NCI-H2227 (cell line): ENCODE data around the gene KYAT1.

Experiments used
- DNase-seq: peaks from one replicate; lab custom pipeline; 2025; ENCODE audit not compliant: unreplicated experiment; lab: John Stamatoyannopoulos, UW

The KYAT1 gene

DNA sequence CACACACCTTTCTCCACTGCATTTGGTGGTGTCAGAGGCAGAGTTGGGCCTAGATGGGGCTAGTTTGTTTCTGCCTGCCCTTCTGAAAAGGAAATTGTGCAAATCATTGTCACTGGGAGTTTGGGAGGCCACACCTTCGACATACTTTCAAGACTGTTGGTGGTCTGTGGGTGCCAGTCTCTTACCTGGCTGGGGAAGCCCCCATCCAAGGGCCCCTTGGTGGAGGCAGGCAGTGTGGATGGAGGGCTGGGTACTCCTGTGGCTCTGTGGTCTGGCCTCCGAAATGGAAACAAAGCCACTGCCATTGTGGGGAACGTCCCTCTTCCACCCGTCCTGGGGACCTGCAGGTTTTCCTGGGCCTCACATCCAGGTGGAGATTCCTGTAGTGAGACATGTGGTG, 28.1 kb upstream of the KYAT1 start:
- no peak for DNase-seq

DNA sequence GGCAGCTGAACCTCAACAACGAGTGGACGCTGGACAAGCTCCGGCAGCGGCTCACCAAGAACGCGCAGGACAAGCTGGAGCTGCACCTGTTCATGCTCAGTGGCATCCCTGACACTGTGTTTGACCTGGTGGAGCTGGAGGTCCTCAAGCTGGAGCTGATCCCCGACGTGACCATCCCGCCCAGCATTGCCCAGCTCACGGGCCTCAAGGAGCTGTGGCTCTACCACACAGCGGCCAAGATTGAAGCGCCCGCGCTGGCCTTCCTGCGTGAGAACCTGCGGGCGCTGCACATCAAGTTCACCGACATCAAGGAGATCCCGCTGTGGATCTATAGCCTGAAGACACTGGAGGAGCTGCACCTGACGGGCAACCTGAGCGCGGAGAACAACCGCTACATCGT, 26.6 kb upstream of the KYAT1 start:
- DNase-seq = no peak

DNA sequence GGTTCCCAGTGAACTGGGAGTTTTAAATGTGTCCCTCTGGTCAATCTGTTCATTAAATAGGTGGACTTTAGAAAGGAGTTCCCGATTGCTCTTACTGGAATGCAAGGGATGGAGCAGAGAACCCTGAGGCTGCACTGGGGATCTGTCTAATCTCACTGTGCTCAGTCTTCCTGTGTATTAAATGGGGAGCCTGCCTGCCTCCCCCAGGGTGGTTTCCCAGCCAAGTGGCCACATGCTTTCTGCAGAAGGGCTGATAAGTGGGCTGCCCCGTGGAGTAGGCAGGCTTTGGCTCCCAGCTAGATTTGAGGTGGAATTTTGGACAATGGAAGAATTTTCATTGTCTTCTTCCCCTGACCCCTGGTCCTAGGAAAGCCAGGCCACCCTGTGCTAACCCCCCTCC, 25.0 kb upstream of the KYAT1 start:
- DNase-seq = no peak

DNA sequence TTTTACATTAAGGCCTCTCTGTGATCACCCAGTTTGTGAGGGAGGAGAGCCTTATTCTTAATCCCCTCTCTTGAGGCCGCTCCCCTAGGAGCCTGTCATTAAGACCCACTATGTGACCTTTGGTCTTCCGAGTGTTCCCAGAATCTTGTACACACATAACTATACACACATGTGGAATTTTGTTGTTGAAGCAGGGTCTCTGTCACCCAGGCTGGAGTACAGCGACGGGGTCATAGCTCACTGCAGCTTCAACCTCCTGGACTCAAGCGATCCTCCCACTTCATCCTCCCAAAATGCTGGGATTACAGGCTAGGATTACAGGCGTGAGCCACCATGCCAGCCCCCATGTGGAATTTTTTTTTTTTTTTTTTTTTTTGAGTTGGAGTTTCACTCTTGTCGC, 24.2 kb upstream of the KYAT1 start:
- DNase-seq = no peak

DNA sequence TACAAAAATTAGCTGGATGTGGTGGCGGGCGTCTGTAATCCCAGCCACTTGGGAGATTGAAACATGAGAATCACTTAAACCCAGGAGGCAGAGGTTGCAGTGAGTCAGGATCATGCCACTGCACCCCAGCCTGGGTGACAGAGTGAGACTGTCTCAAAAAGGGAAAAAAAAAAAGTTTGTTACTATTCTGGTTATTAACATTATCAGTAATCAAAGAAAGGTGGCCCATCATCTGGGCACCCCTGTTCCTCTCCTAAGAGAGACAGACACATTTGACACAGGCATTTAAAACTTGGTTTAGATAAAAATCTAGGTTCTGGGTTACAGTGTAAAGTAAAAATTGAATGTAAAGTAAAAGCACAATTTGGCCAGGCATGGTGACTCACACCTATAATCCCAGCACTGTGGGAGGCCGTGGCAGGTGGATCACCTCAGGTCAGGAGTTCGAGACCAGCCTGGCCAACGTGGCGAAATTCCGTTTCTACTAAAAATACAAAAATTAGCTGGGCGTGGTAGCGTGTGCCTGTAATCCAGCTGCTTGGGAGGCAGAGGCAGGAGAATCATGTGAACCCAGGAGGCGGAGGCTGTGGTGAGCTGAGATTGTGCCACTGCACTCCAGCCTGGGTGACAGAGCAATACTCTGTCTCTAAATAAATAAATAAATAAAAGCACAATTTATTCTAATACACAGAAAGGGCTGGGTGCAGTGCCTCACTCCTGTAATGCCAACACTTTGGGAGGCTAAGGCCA, 22.3 kb upstream of the KYAT1 start:
- DNase-seq = no peak

DNA sequence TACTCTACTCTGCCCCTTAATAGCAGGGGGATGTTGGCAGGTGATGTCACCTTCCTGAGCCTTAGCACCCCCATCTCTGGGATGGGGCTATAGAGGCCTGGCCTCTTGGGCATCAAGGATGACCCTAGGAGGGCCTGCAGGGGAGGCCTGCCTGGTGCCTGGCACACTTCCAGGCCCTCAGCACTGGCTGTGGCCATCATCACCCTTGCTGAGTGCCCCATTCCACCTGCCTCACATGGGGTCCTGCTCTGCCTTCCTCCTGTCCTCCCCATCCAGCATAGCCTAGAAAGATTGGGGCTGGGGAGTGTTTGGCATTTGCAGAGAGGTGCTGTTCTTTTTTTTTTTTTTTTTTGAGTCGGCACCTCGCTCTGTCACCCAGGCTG, 21.3 kb upstream of the KYAT1 start:
- DNase-seq = no peak

DNA sequence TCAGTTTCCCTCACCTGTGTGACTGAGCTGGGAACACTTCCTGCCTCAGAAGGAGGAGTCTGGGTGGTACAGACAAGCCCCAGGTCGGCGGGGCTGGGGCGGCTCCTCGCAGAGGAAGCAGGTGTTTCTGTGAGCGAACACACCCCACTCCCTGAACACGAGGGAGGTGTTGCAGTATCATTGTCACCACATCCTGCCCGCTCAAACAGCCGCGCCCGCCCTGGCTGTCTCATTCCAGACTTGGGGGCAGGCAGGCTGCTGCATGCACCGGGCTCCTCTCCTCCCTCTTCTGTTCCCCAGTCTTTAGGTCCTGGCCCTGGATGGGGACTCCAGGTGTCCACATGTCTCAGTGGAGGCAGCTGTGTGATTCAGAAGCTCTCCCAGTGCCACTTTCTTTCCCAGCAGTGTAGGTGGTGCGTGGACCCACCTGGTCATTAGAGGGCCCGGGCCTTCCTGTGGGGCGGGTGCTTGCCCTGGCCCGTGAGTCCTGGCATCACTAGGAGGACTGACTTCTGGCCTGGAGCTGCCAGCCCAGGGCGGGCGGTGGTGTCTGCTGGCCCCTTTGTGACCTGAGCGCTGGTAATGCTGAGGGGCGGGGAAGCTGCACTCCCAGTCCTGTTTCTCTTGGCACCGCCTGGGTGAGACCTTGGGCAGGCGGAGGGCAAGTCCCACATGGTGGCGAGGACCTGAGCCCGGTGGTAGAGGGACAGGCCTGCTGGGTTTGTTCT, 20.8 kb upstream of the KYAT1 start:
- DNase-seq = no peak

DNA sequence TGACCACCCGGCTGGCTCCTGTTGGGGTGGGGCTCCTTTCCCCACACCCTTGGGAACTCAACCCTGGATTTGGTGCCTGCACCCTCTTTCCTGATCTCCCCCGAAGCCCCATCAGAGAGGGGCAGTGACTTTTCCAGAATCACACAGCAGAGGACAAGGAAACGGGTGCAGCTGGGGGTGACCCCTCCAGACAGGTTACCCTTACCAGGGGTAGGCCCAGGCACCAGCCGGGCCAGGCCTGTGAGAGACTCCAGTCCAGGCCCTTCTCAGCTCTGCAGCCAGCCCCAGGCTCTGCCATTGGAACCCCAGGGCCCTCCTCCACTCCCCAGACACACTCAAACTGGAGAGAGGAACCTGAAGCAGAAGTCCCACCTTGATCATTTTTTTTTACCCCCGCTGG, 20.1 kb upstream of the KYAT1 start:
- no peak for DNase-seq

DNA sequence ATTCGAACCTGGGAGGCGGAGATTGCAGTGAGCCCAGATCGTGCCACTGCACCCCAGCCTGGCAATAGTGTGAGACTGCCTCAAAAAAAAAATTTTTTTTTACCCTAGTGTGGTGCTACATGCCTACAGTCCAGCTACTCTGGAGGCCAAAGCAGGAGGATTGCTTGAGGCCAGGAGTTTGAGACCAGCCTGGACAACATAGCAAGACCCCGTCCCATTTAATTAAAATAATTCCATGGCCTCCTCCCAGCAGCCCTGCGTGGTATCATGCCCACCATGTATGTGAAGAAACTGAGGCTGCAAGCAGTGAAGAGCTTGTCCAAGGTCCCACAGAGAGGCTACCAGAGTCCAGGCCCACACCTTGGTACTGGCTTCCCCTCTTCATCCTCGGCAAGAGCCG, 19.6 kb upstream of the KYAT1 start:
- DNase-seq = no peak

DNA sequence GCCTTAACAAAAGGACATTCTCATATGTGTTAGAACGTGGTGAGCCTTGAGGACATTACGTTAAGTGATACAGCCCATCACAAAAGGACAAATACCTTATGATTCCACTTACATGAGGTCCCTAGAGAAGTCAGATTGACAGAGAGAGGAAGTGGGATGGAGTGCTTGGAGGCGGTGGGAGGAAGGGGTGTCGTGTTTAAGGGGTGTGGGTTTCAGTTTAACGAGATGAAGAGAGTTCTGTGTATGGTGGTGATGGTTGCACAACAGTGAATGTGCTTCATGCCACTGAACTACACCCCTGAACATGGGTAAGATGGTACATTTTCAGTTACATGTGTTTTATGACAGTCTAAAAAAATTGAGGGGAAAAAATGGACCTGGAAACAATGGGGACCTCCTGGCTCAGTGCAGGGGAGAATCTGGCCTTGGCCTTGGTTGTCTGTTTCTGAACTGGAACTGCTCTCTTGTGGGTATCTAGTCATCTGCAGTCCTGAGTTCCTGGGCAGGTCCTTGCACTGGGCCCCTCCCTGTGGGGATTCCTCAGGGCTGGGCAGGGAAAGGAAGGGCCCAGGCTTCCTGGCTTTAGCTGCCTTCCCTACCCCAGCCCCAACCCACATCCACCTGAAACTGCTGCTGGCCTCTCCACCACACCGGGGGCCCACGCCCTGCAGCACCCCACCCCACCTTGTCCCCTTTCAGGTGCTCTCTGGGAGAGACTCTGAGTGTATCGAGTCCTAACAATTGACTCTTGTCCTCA, 18.0 kb upstream of the KYAT1 start:
- DNase-seq = no peak

DNA sequence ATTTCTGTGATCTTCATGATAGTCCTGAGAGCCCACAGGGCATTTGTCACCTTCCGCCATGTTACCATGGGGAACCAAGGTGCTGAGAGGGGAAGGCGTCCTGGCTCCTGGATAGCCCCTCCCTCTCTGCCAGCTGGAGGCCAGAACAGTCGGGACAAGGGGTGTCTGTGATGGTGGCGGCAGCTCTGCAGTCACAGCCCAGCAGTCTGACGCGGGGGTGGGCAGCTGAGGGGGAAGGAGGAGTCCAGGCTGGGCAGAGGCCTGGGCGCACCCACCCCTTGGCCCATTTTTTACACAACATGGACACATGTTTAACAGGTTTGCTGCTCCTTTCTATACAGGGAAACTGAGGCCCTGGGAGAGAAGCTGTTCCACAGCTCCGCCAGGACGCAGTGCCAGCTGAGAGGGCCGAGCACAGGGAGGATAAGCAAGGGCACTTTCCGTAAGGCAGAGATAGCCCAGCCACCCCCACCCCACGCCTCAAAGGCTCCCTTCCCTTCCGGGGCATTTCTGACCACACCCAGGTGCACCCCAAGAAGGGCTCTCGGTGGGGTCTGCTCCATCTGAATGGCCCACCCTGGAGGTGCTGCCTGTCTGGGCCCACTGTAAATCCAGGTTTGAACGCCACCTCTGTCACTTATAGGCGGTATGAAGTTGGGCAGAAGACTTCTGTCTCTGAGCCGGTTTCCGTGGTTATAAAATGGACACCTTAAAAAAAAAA, 17.3 kb upstream of the KYAT1 start:
- no peak for DNase-seq

DNA sequence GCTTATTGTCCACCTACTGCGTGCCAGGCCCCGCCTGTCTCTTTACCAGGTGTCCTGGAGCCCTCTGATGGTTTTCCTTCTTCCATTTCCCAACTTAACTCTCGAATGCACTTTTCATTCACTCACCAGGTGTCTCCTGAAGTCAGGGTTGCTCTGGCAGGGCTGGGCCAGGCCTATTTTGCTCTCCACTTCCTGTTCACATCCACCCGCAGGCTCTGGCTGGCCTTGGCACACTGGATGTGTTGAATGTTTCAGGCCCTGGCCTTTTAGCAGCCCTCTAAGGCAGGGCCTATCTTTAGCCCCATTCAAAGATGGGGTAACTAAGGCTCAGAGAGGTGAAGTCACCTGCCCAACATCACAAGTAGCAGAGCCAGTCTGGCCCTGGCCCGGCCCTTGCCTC, 16.6 kb upstream of the KYAT1 start:
- no peak for DNase-seq

DNA sequence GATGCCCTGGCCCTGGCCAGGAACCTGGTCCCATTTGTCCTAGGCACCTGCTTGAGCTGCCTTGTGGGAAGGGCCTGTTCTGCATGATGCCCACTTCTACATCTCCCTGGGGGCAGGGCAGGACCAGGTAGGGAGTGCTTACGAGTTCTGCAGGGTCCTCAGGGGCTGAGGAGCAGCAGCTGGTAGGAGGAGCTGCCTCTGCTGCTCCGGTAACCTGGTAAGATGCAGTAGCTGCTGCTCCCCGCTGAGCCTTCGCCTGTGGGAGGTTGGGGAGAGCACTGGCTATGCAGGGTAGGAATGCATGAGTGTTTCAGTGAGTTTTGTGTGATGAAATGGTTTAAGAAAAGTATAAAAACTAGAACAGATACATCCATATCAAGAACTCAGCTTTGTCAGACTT, 13.8 kb upstream of the KYAT1 start:
- peak; percentile 47 for DNase-seq

DNA sequence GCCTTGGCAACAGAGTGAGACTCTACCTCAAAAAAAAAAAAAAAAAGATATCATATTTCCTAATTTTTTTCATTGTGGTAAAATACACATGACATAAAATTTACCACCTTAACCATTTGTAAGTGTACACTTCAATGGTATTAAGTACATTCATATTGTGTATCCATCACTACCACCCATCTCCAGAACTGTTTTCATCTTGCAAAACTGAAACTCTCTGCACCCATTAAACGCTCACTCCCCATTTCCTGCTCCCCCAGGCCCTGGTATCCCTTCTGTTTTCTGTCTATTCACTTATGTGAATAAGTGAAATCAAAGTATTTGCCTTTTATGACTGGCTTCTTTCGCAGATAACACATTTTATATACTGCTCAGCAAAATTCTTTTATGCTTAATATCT, 13.0 kb upstream of the KYAT1 start:
- no peak for DNase-seq

DNA sequence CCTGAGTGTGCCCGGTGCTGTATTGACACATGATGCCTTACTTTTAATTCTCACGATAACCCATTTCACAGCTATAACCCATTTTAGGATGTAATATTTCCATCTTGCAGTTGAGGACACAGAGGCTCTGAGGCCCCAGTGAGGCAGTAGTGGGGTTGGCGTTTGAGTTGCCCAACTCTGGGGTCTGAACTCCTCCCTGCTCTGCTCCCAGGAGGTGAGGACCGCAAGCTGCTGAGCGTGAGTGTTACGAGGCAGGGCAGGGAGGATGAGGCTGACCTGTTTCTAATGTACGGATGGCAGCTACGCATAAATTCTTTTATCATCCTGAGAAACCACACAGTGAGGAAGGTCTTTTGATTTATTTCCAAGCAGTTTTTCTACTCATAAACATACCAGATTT, 11.6 kb upstream of the KYAT1 start:
- no peak for DNase-seq

DNA sequence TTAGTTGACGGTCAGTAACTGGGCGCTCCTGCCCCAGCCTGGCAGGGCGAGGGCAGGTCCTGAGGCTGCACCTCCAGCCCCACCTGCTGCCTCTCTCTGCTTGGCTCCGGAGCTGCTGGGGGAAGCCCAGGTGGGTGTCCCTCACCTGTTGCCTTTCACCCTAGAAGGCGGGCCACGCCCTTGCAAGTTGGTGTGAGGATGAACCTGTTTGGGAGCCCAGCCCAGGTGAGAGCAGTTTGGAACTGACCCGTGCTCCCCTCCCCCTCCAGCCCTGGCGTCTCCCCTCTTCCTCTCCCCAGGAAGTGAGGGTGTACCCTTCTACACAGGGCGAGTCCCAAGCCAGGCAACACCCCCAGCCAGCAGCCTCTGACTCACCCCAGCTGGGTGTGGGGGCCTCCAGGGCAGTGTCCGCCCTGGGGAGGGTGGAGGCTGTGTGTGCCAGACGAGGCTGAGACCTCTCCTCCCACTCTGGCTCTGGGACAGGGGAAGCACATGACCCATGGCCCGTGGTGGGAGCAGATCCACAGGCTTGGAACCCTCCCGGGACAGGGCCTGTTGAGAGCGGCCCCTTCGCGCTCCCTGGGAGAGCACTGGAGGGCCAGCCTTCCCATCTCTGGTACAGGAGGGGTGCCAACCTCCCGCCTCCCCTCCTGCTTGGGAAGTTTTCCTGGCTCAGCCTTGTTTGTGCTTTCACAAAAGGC, 10.6 kb upstream of the KYAT1 start:
- no peak for DNase-seq

DNA sequence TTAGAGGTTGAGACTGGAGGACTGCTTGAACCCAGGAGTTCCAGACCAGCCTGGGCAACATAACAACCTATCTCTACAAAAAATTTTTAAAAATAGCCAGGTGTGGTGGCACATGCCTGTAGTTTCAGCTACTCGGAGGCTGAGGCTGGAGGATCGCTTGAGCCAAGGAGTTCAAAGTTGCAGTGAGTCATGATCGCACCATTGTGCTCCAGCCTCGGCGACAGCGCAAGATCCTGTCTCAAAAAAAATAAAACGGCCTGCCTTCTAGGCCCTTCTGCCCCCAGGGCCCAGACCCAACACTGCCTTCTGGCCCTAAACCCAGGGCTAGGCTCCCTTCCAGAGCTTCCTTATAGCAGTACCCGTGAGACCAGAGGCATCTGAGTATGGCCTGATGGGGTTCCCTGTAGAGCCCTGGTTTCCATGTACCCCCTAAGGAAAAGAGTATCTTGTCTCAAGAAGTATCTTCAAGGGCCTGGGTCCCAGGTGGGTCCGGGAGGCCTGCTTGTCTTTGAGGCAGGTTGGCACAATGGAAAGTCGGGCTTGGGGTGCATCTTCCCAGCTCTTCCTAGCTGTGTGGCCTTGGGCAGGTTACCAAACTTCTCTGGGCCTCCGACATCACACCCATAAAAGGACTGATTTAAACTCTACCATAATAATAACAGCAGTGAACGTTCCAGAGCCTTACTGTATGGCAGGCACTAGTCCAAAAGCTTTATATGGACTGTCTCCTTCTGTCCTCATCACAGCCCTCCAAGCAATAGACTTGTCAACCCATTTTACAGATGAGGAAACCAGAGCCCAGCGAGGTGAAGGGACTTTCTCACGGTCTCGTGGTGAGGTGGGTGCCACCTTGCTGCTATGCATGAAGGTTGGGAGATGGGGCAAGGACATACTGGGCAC, 9.8 kb upstream of the KYAT1 start:
- DNase-seq = no peak

DNA sequence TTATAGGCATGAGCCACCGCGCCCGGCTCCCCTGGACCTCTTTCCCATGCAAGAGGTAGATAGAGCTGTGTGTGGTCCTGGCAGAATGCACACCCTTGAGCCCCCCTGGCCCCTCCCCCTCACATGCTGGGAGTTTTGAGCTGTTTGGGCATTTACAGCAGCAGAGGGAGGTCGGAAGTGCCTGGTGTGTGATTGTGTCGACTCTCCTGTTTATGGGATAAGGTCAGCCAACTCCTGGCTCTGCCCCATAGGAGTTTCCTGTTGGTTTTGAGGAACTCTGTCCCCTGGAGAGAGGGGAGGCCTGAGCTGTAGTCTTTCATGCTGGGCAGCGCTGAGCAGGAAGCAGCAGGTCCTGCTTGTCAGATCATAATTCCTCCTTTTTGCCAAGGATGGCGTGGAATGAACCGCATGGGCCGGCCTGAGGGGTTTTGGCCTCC, 6.2 kb upstream of the KYAT1 start:
- DNase-seq = no peak

DNA sequence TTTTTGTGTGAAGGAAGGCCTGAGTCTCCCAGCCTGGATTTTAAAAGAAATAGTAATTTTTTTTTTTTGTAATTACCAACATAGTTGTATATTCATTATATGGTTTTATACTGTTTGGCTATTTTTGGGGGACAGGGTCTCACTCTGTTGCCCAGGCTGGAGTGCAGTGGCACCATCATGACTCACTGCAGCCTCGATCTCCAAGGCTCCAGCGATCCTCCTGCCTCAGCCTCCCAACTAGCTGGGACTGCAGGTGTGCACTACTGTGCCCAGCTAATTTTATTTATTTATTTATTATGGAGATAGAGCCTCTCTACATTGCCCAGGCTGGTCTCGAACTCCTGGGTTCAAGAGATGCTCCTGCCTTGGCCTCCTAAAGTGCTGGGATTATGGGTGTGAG, 5.3 kb upstream of the KYAT1 start:
- no peak for DNase-seq
